Measurements from ENCODE around the gene USP4. TPM values are rescaled to one million over a fixed set of nuclear protein-coding genes. Genes with fewer than 3 reads are reported as not detected.

USP4 gene
- polyA plus RNA-seq, 3 donors, result 68.6 to 125 (median 78.9) TPM

DNA sequence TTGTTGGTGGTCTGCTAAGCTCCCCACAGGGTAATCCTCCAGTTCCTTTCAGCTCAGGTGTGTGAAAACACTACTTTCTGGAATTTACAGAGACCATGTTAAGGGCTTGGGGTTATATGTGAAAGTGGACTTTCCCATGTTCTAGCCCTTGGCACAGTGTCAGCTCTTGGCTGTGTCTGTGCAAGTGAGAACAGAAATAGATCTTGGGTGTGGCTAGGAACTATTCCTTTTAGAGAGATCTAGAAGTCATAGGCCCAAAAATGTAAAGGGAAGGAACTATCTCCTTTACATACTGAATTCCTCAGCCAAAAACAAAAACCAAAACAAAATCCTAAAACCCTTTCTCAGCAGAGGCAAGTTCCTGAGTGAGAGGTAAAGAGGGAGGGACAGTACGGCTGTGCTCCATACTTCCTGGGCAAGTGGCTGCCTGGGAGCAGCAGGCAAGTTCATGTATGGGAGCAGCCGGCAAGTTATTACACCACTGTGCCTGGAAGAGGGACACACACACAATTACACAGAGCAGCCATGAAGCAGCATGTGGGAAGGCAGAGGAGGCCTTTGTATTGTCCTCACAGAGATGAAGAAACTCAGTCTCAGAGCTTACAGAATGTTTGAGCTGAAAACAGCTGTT is 43.0 kb downstream of the USP4 start:
- peaks cover 79 to 96% of the 10 kb centered on the region in 2 donors for H3K36me3 ChIP-seq (replicated peaks in 1 of 2; ENCODE audit: control insufficient read depth in 1 of 2, insufficient read depth in 2 of 2, low read length in 2 of 2)
- no CpG with 5 or more reads among the region's 2 CpGs for WGBS (ENCODE audit: insufficient coverage)
- no peak overlapping the region for H3K4me2 ChIP-seq (replicated peaks; ENCODE audit: extremely low read depth, low read length, poor library complexity, severe bottlenecking)
- intact Hi-C loops (cut with micrococcal nuclease), result loop anchor here in 1 of 2 donors (5.0 kb wide), 1 partner anchor 150 kb away; no protein-coding TSS in a partner anchor
- Mint-ChIP-seq H3K9me3 (no peaks in the 10 kb centered on the region), H3K36me3 (peaks cover 77 to 95% of the 10 kb centered on the region in 2 donors), H3K4me3 (no peak overlapping the region), H3K4me1 (peaks cover 10% of the 10 kb centered on the region), H3K27ac (peak overlapping the region; percentile 58 to 87 (median 74)), H3K27me3 (ENCODE audit: low read depth in 3 of 3) (peaks cover 0 to 2% (median 0%) of the 10 kb centered on the region in 3 donors)
- H4K20me1 ChIP-seq (ENCODE audit: insufficient read depth, low read length), result peaks cover 60% of the 10 kb centered on the region
- no peak overlapping the region for H3K4me3 ChIP-seq (replicated peaks in 1 of 3; ENCODE audit: low read depth in 2 of 3, low read length in 3 of 3)
- no peak overlapping the region for H3K9ac ChIP-seq (ENCODE audit: insufficient read depth, low read length, poor library complexity, severe bottlenecking)
- TF ChIP-seq, protein P1, sequence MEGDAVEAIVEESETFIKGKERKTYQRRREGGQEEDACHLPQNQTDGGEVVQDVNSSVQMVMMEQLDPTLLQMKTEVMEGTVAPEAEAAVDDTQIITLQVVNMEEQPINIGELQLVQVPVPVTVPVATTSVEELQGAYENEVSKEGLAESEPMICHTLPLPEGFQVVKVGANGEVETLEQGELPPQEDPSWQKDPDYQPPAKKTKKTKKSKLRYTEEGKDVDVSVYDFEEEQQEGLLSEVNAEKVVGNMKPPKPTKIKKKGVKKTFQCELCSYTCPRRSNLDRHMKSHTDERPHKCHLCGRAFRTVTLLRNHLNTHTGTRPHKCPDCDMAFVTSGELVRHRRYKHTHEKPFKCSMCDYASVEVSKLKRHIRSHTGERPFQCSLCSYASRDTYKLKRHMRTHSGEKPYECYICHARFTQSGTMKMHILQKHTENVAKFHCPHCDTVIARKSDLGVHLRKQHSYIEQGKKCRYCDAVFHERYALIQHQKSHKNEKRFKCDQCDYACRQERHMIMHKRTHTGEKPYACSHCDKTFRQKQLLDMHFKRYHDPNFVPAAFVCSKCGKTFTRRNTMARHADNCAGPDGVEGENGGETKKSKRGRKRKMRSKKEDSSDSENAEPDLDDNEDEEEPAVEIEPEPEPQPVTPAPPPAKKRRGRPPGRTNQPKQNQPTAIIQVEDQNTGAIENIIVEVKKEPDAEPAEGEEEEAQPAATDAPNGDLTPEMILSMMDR (IDR thresholded peaks at IDR 0.05), result no peak
- DNase-seq, result no peak
- peak overlapping the region in 1 of 2 donors; percentile 70 for H3K27ac ChIP-seq (ENCODE audit: low read depth in 1 of 2, low read length in 2 of 2)
- H3K79me2 ChIP-seq (ENCODE audit: insufficient read depth, low read length), result peaks cover 4% of the 10 kb centered on the region
- H2AFZ ChIP-seq (ENCODE audit: insufficient read depth, low read depth, low read length, poor library complexity, severe bottlenecking), result no peak overlapping the region
- H3K9me3 ChIP-seq (replicated peaks in 1 of 2; ENCODE audit: control insufficient read depth in 1 of 2, insufficient read depth in 1 of 2, low read length in 2 of 2), result no peaks in the 10 kb centered on the region
- peaks cover 4 to 10% of the 10 kb centered on the region in 2 donors for H3K4me1 ChIP-seq (ENCODE audit: control insufficient read depth in 1 of 2, insufficient read depth in 2 of 2, low read length in 2 of 2)
- no peaks in the 10 kb centered on the region for H3K27me3 ChIP-seq (ENCODE audit: control insufficient read depth in 2 of 2, insufficient read depth in 2 of 2, low read length in 2 of 2)

DNA sequence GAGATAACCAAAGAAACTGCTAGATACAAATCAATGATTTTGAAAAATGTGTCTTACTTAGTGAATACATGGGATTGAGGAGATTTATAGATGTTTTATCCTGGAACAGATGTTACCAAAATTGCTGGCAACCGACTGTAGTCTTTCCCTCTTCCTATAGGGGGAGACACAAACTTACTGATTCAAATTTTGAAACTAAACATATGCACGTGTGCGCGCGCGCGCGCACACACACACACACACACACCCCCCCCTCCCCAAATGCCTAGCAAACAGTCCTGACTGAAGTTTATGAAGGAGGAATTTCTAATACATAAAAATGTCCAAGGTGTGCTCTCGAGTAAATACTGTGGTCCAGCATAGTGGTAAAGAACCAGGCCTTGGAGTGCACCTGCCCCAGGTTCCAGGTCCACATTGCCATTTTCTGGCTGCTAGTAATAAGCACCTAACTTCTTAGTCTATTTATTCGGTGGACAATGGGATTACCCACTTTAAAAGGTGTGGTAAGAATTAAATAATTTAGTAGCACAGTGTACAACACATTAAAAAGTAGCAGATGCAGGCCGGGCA is 44.3 kb downstream of the USP4 start:
- WGBS (ENCODE audit: insufficient coverage), result no CpG with 5 or more reads among the region's 11 CpGs
- Mint-ChIP-seq H3K27me3 (ENCODE audit: low read depth in 3 of 3) (peaks cover 0 to 2% (median 0%) of the 10 kb centered on the region in 3 donors), H3K36me3 (peaks cover 76 to 97% of the 10 kb centered on the region in 2 donors), H3K9me3 (no peaks in the 10 kb centered on the region), H3K4me1 (peaks cover 10% of the 10 kb centered on the region), H3K4me3 (no peak overlapping the region), H3K27ac (no peak overlapping the region)
- H4K20me1 ChIP-seq (ENCODE audit: insufficient read depth, low read length), result peaks cover 51% of the 10 kb centered on the region
- peaks cover 76 to 95% of the 10 kb centered on the region in 2 donors for H3K36me3 ChIP-seq (replicated peaks in 1 of 2; ENCODE audit: control insufficient read depth in 1 of 2, insufficient read depth in 2 of 2, low read length in 2 of 2)
- no peak overlapping the region for H3K4me2 ChIP-seq (replicated peaks; ENCODE audit: extremely low read depth, low read length, poor library complexity, severe bottlenecking)
- intact Hi-C loops (cut with micrococcal nuclease), result loop anchor here in 1 of 2 donors (5.0 kb wide), 1 partner anchor 152 kb away; no protein-coding TSS in a partner anchor
- H3K27me3 ChIP-seq (ENCODE audit: control insufficient read depth in 2 of 2, insufficient read depth in 2 of 2, low read length in 2 of 2), result no peaks in the 10 kb centered on the region
- H3K27ac ChIP-seq (ENCODE audit: low read depth in 1 of 2, low read length in 2 of 2), result no peak overlapping the region
- no peak overlapping the region for H3K9ac ChIP-seq (ENCODE audit: insufficient read depth, low read length, poor library complexity, severe bottlenecking)
- H3K4me3 ChIP-seq (replicated peaks in 1 of 3; ENCODE audit: low read depth in 2 of 3, low read length in 3 of 3), result no peak overlapping the region
- H3K79me2 ChIP-seq (ENCODE audit: insufficient read depth, low read length), result peaks cover 4% of the 10 kb centered on the region
- DNase-seq, result peak; percentile 29 to 54 (median 44)
- TF ChIP-seq, protein P1 (IDR thresholded peaks at IDR 0.05), result peak; percentile 84
- no peaks in the 10 kb centered on the region for H3K9me3 ChIP-seq (replicated peaks in 1 of 2; ENCODE audit: control insufficient read depth in 1 of 2, insufficient read depth in 1 of 2, low read length in 2 of 2)
- H3K4me1 ChIP-seq (ENCODE audit: control insufficient read depth in 1 of 2, insufficient read depth in 2 of 2, low read length in 2 of 2), result peaks cover 4 to 10% of the 10 kb centered on the region in 2 donors
- H2AFZ ChIP-seq (ENCODE audit: insufficient read depth, low read depth, low read length, poor library complexity, severe bottlenecking), result no peak overlapping the region

All from CD14-positive monocyte (primary cell).